Lower leg skin (tissue), 4 donors: Measurements from ENCODE around the gene SNN. TPM values are rescaled to one million over a fixed set of nuclear protein-coding genes. Genes with fewer than 3 reads are reported as not detected.

Experiments
- DNase-seq, 2 donors: peaks; one replicate each; pipeline ENCODE4 v3.0.0-alpha.2; 2019; ENCODE audit warnings: low spot score in 2 of 2
- H3K4me3 ChIP-seq: fragments of 200-600 bp; sonication (generic); 2 replicates; pipeline ENCODE4 v1.5.1; 2017; ENCODE audit warnings: mild to moderate bottlenecking, low read depth; ENCODE audit not compliant: poor library complexity, severe bottlenecking
- POLR2A ChIP-seq, 2 donors: fragments of 450-650 bp; IDR thresholded peaks; one replicate each; pipeline ENCODE4 v1.6.1; 2016 to 2017; ENCODE audit warnings: antibody characterized with exemption in 2 of 2, mild to moderate bottlenecking in 1 of 2, moderate library complexity in 1 of 2
- WGBS, 2 donors: methylation state at CpG; one replicate each; pipeline ENCODE4 v1.1.5; 2018; 5-methylcytosine and 5-hydroxymethylcytosine counted together
- intact Hi-C: fragments of 100-400 bp; cut with DNase I; formaldehyde crosslinking; loops from one replicate; pipeline ENCODE4 v1.15.0; 2023; ENCODE audit warnings: low total_unique reads
- total RNA-seq, 4 donors: library from RNA; depleted of rRNA; stranded (reverse); fragments of >200 nt; gene quantifications; one replicate each; pipeline ENCODE4 v1.1.0, GENCODE V29; 2016
- TF ChIP-seq, protein P1 (sequence below), 3 donors: fragments of 450-650 bp; IDR thresholded peaks; one replicate each; pipeline ENCODE4 v1.5.1; 2016; ENCODE audit warnings: antibody characterized with exemption in 3 of 3, mild to moderate bottlenecking in 3 of 3, moderate library complexity in 2 of 3

Gene SNN
- total RNA-seq, 4 donors from 2014 or later = 15.4 to 30.2 (median 20.6) TPM

DNA sequence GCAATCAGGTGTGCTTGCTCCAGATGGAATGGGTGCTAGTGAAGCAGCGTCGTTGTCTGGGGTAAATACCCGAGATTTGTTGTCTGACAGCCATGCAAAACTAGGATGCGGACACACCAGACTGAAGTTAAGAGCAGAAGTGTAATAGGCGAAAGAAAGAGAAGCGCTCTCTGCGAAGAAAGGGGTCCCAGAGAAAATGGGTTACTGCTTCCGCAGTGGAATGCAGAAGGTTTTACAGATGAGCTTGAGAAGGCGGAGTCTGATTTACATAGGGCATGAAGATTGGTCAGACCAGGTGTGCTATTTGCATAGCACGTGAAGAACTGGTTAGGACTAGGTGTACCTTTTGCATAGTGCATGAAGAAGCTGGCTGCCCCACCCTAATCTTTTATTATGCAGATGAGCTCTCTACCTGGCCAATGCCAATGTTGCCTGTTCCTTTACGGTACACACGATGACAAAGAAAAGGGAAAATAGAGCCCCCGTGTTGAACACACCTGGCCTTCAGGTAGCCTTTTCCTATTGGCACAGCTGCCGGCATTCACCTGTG, 32.0 kb upstream of the SNN start:
- no peak for TF ChIP-seq POLR2A (IDR thresholded peaks at IDR 0.05)
- TF ChIP-seq, protein P1, sequence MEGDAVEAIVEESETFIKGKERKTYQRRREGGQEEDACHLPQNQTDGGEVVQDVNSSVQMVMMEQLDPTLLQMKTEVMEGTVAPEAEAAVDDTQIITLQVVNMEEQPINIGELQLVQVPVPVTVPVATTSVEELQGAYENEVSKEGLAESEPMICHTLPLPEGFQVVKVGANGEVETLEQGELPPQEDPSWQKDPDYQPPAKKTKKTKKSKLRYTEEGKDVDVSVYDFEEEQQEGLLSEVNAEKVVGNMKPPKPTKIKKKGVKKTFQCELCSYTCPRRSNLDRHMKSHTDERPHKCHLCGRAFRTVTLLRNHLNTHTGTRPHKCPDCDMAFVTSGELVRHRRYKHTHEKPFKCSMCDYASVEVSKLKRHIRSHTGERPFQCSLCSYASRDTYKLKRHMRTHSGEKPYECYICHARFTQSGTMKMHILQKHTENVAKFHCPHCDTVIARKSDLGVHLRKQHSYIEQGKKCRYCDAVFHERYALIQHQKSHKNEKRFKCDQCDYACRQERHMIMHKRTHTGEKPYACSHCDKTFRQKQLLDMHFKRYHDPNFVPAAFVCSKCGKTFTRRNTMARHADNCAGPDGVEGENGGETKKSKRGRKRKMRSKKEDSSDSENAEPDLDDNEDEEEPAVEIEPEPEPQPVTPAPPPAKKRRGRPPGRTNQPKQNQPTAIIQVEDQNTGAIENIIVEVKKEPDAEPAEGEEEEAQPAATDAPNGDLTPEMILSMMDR (IDR thresholded peaks at IDR 0.05) = no peak
- peak in 1 of 2 donors; percentile 65 for DNase-seq
- no peak overlapping the region for H3K4me3 ChIP-seq
- intact Hi-C loops = no loop called here
- WGBS, 2 donors = 42 to 43% methylated on average over 14 of the region's 14 CpGs

DNA sequence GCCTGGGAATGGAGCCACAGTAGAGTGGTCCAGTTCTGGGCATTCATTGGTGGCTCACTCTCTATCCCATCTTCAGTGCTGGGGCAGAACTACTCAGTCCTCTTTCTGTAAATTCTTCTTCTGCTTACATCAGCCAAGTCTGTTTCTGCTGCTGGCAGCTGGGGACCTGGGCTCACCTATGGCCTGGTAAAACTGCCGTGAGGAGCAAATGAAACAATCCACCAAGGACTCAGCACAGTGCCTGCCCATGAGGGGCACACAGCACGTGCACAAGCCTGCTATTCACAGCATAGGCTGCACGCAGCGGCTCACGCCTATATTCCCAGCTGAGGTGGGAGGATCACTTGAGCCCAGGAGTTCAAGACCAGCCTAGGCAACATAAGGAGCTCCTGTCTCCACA, 30.9 kb upstream of the SNN start:
- TF ChIP-seq POLR2A (IDR thresholded peaks at IDR 0.05) = no peak
- TF ChIP-seq, protein P1 (IDR thresholded peaks at IDR 0.05) = no peak
- intact Hi-C loops = no loop called here
- no peak overlapping the region for H3K4me3 ChIP-seq
- 84 to 85% methylated on average over 5 of the region's 5 CpGs for WGBS, 2 donors
- DNase-seq = no peak

DNA sequence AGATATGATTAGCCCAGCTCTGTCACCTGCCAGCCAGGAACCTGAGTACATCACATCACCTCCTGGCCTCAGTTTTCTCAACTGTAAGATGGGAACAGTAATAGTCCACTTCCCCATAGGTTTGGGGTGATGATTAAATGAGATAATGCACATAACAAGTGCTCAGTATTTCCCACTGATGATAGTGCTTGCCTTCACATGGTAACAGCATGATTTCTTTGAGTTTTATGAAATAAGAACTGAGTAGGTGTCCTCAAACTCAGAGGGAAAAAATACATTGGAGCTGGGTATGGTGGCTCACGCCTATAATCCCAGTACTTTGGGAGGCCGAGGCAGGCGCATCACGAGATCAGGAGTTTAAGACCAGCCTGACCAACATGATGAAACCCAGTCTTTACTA, 30.1 kb upstream of the SNN start:
- H3K4me3 ChIP-seq = no peak overlapping the region
- TF ChIP-seq, protein P1 (IDR thresholded peaks at IDR 0.05) = no peak
- no peak for TF ChIP-seq POLR2A (IDR thresholded peaks at IDR 0.05)
- intact Hi-C loops = no loop called here
- no peak for DNase-seq
- 92 to 94% methylated on average over 4 of the region's 4 CpGs for WGBS, 2 donors

DNA sequence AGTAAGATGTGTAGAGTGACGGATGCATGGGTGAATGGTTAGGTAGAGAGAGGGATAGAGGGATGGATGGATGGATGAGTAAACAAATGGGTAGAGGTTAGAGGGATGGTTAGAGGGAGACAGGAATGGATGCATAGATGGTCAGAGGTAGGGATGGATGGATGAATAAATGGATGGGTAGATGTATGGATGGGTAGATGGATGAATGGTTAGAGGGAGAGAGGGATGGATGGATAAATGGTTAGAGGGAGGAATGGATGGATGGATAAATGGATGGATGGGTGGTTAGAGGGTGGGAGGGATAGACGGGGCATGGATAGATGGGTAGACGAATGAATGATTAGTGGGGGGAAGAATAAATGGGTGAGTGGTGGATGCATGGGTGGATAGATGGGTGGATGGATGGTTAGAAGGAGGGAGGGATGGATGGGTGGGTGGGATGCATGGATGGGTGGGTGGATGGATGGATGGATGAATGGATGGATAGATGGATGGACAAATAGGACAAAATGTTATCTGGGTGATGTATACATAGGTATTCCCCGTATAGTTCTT, 29.2 kb upstream of the SNN start:
- WGBS, 2 donors = 46 to 48% methylated on average over 4 of the region's 4 CpGs
- intact Hi-C loops = no loop called here
- DNase-seq = no peak
- H3K4me3 ChIP-seq = no peak overlapping the region
- TF ChIP-seq, protein P1 (IDR thresholded peaks at IDR 0.05) = no peak
- TF ChIP-seq POLR2A (IDR thresholded peaks at IDR 0.05) = no peak

DNA sequence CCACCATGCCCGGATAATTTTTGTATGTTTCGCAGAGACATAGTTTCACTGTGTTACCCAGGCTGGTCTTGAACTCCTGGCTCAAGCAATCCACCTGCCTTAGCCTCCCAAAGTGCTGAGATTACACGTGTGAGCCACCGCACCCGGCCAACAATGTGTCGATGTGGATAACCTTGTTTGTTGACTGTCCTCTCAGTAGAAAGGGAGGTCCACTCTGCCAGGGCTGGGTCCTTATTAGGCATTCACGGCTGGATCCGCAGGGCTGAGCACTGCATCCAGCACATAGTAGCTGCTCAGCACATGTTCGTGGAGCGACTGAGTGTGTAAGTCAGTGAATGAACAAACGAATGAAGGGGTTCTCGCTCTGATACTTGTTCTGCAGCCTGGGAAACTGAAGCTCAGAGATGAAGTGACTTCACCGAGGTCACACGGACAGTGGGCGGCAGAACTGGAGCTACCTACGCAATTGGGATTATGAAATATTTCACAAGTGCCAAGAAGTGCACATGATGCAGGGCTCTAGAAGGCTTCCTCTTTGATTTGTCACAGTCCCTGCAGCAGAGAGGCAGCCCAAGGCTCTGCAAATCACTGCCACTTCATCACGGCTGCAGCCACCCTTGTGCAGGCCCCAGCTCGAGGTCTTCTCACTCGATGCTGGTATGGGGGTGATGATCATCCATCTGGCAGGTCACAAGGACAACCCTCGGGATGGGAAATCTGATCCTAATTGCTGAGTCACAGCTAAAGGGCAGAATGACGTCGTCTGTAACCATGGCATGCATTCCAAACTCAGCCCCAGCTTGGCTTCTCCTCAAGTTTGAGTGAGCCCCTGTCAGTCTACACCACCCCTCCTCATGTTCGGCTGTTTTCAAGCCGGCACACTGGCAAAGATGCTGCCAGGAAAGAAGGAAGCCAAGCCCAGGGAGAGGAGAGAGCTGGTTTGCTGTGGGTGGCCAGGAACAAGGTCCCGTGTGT, 28.0 kb upstream of the SNN start:
- H3K4me3 ChIP-seq = no peak overlapping the region
- intact Hi-C loops = loop anchor here (10.0 kb wide), 1 partner anchor 85 kb away; no protein-coding TSS in a partner anchor
- peak; percentile 94 to 96 for DNase-seq
- TF ChIP-seq, protein P1 (IDR thresholded peaks at IDR 0.05) = peak in 1 of 3 donors; percentile 18
- no peak for TF ChIP-seq POLR2A (IDR thresholded peaks at IDR 0.05)
- 31 to 33% methylated on average over 25 of the region's 25 CpGs for WGBS, 2 donors
